OCI-LY7 (cell line): ENCODE measurements around the gene LRRC53. TPM values are rescaled to one million over a fixed set of nuclear protein-coding genes. Genes with fewer than 3 reads are reported as not detected.

Experiments used
- BruUV-seq: library from RNA; stranded (reverse); fragments of 400-500 nt; replicated peaks from 2 replicates; lab custom pipeline; 2021; lab: Mats Ljungman, UMichigan
- CTCF ChIA-PET: fragments of 300-600 bp; sonication (Branson Sonifier 250); formaldehyde crosslinking; loops from one replicate; lab custom pipeline; 2022; ENCODE audit warnings: antibody characterized with exemption; ENCODE audit not compliant: unreplicated experiment; lab: Charles Lee
- POLR2A ChIA-PET: fragments of 300-600 bp; sonication (Branson Sonifier 250); formaldehyde crosslinking; loops from one replicate; lab custom pipeline; 2022; ENCODE audit warnings: antibody characterized with exemption; lab: Charles Lee
- DNase-seq: peaks from one replicate; pipeline ENCODE4 v3.0.0-alpha.2; 2015; ENCODE audit warnings: low spot score
- H2AFZ ChIP-seq: fragments of 200-600 bp; sonication (generic), shearing (Covaris generic); 2 replicates; pipeline ENCODE4 v1.6.1; 2014; ENCODE audit warnings: mild to moderate bottlenecking, antibody characterized with exemption, low read length, moderate library complexity
- H3K27ac ChIP-seq: fragments of 200-600 bp; sonication (generic); 2 replicates; pipeline ENCODE4 v1.5.1; 2014; ENCODE audit warnings: mixed run types, low read depth, mild to moderate bottlenecking, moderate library complexity, low read length, inconsistent platforms; ENCODE audit not compliant: poor library complexity, severe bottlenecking
- H3K36me3 ChIP-seq: fragments of 200-600 bp; sonication (generic); 2 replicates; pipeline ENCODE4 v1.6.1; 2014; ENCODE audit warnings: mild to moderate bottlenecking, antibody characterized with exemption, low read length, moderate library complexity, mixed read lengths; ENCODE audit not compliant: insufficient read depth
- H3K4me1 ChIP-seq: fragments of 200-600 bp; sonication (generic); 2 replicates; pipeline ENCODE4 v1.5.1; 2014; ENCODE audit warnings: mild to moderate bottlenecking, low read length; ENCODE audit not compliant: insufficient read depth, poor library complexity, severe bottlenecking
- H3K4me2 ChIP-seq: fragments of 200-600 bp; sonication (generic); 2 replicates; pipeline ENCODE4 v1.6.1; 2014; ENCODE audit warnings: mild to moderate bottlenecking, low read length
- H3K4me3 ChIP-seq: fragments of 200-600 bp; sonication (generic); 2 replicates; pipeline ENCODE4 v1.5.1; 2014; ENCODE audit warnings: mild to moderate bottlenecking, low read depth, low read length; ENCODE audit not compliant: poor library complexity, severe bottlenecking
- H3K79me2 ChIP-seq: fragments of 200-600 bp; sonication (generic); 2 replicates; pipeline ENCODE4 v1.6.1; 2016; ENCODE audit warnings: low read depth, mild to moderate bottlenecking, low read length, moderate library complexity, mixed read lengths; ENCODE audit not compliant: insufficient read depth
- H3K9me2 ChIP-seq: fragments of 200-600 bp; sonication (generic); 2 replicates; pipeline ENCODE4 v1.6.1; 2016; ENCODE audit warnings: mild to moderate bottlenecking, low read length, mixed read lengths; ENCODE audit not compliant: insufficient read depth
- H3K9me3 ChIP-seq: fragments of 200-600 bp; sonication (generic); 2 replicates; pipeline ENCODE4 v1.6.1; 2014; ENCODE audit warnings: mild to moderate bottlenecking, mixed run types, low read length, mixed read lengths
- H4K20me1 ChIP-seq: fragments of 200-600 bp; sonication (generic); 2 replicates; pipeline ENCODE4 v1.6.1; 2014; ENCODE audit warnings: mild to moderate bottlenecking, antibody characterized with exemption, low read length, moderate library complexity, mixed read lengths; ENCODE audit not compliant: insufficient read depth
- CTCF ChIP-seq: fragments of 200-600 bp; sonication (generic); conservative IDR thresholded peaks from 2 replicates; pipeline ENCODE4 v1.5.1; 2014; ENCODE audit warnings: mild to moderate bottlenecking, antibody characterized with exemption, low read length, moderate library complexity, mixed read lengths
- EZH2phosphoT487 ChIP-seq: fragments of 200-600 bp; sonication (generic); IDR thresholded peaks from 2 replicates; pipeline ENCODE4 v1.6.1; 2018; ENCODE audit warnings: low read depth, borderline replicate concordance, mild to moderate bottlenecking, mixed run types, antibody characterized with exemption, low read length, moderate library complexity, mixed read lengths
- intact Hi-C: fragments of 100-400 bp; cut with micrococcal nuclease; formaldehyde crosslinking; loops from one replicate; pipeline ENCODE4 v1.10.0; 2022; ENCODE audit not compliant: unreplicated experiment
- total RNA-seq, 2 experiments: library from RNA; depleted of rRNA in 1 of 2; stranded (reverse); fragments of >200 nt in 1 of 2; shearing (Covaris generic) in 1 of 2; gene quantifications; 2 replicates each; pipeline ENCODE4 v1.2.3, GENCODE V29; 2014 to 2022

Gene LRRC53
- total RNA-seq, 2 experiments from 2014 or later: not detected

GRCh38 chr1:74517599-74518051, 5.2 kb upstream of the LRRC53 start:
- intact Hi-C loops: no loop called here

DNA sequence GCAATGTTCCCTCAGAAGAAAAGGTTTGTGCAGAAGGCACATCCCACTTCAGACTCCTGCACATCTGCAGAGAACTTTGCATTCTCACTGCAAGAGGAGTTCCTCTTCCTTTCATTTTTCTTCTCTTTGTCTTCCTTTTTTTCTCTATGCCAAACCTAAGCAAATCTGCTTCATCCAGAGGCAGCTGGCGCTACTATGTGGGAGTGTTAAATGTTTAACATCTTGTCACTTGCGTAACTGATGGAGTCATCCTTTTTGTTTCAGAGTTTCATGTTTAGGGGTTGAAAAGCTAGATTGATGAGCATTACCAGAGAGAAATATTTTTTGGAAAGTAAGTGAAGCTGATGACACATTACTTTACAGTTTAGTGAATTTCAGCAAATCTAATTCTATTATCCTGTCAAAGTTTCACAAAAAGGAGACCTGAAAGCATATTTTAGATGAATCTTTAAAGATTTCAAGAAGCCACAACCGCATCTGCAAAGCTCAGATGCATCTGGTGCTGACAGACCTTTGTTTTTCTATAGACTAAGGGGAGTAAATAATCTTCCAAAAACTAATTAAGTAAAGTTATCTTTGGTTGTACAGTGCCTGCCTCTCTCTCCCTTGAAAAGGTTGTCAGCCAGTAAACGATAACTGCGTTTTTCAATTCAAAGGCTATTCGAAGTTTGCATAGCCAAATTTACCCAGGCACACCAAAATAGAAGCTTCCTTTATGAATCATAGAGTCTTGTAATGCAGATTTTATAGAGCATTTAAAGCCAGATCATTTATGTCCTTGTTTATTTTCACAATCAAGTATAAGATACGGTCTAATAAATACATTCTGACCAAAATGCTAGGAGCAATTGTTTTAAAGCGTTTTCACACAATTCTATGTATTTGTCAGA, 1.2 kb upstream of the LRRC53 start:
- H3K27ac ChIP-seq: no peak overlapping the region
- H2AFZ ChIP-seq: no peak overlapping the region
- no peaks in the 10 kb centered on the region for H3K9me2 ChIP-seq
- no TSS peak for BruUV-seq
- no peak overlapping the region for H3K4me2 ChIP-seq
- intact Hi-C loops: no loop called here
- CTCF ChIA-PET: no interaction called here
- no peak overlapping the region for H3K4me3 ChIP-seq
- no peaks in the 10 kb centered on the region for H3K36me3 ChIP-seq
- no peaks in the 10 kb centered on the region for H3K79me2 ChIP-seq
- H3K9me3 ChIP-seq: no peaks in the 10 kb centered on the region
- no peak for DNase-seq
- no peak for TF ChIP-seq EZH2phosphoT487
- TF ChIP-seq CTCF: no peak
- no peaks in the 10 kb centered on the region for H4K20me1 ChIP-seq
- no peaks in the 10 kb centered on the region for H3K4me1 ChIP-seq
- POLR2A ChIA-PET: interaction anchor here (0.7 kb wide), 1 partner anchor 1398 kb away, joined by 3 read pairs; no protein-coding TSS in a partner anchor

More at GRCh38 chr1:74517599-74518051, 5.2 kb upstream of the LRRC53 start:
- ChIA-PET POLR2A (no interaction called here), CTCF (no interaction called here)
- no peaks in the 10 kb centered on the region for H3K9me3 ChIP-seq
- H3K4me3 ChIP-seq: no peak overlapping the region
- H3K79me2 ChIP-seq: no peaks in the 10 kb centered on the region
- no peaks in the 10 kb centered on the region for H3K4me1 ChIP-seq
- no peak overlapping the region for H2AFZ ChIP-seq
- H4K20me1 ChIP-seq: no peaks in the 10 kb centered on the region
- H3K4me2 ChIP-seq: no peak overlapping the region
- no peaks in the 10 kb centered on the region for H3K36me3 ChIP-seq
- BruUV-seq: no TSS peak
- no peak overlapping the region for H3K27ac ChIP-seq
- TF ChIP-seq EZH2phosphoT487 (no peak), CTCF (no peak)
- no peak for DNase-seq
- H3K9me2 ChIP-seq: no peaks in the 10 kb centered on the region

- Histone ChIP-seq H2AFZ (no peak overlapping the region), H3K9me3 (no peaks in the 10 kb centered on the region), H3K27ac (no peak overlapping the region), H3K36me3 (no peaks in the 10 kb centered on the region), H3K4me2 (no peak overlapping the region), H4K20me1 (no peaks in the 10 kb centered on the region), H3K4me3 (no peak overlapping the region), H3K4me1 (no peaks in the 10 kb centered on the region), H3K79me2 (no peaks in the 10 kb centered on the region), H3K9me2 (no peaks in the 10 kb centered on the region)
- DNase-seq: no peak
- POLR2A ChIA-PET: no interaction called here
- CTCF ChIA-PET: no interaction called here
- BruUV-seq: no TSS peak
- intact Hi-C loops: no loop called here
- TF ChIP-seq EZH2phosphoT487 (no peak), CTCF (no peak)
Observed at GRCh38 chr1:74508449-74508848, 4.0 kb downstream of the LRRC53 start.
